ENCODE measurements around the gene MACO1. TPM values are rescaled to one million over a fixed set of nuclear protein-coding genes. Genes with fewer than 3 reads are reported as not detected.
"Not testable (repeated sequence)": the region's sequence is repeated elsewhere in the genome, so short reads cannot be mapped to it uniquely, and the experiment has no call there.

The MACO1 gene
- 18.5 and 19.7 TPM in 2 replicates for total RNA-seq (2014; rRNA removed; shearing (Covaris generic))
- polyA plus RNA-seq (2015; cell fraction: cytosol; rRNA removed), result 9.2 and 12.5 TPM in 2 replicates
- 6.0 and 6.6 TPM in 2 replicates for polyA plus RNA-seq (2015; cell fraction: nucleus; rRNA removed)

GRCh38 chr1:25430073-25430966 lies at the start of gene MACO1:
Gene MACO1, plus strand, starts transcription at chr1:25430897. Its CDS starts 202 bp downstream, at chr1:25431099.
- in situ Hi-C loops (cut with HindIII; ENCODE audit: low pct_unique_long_range_greater_than_20kb, low sequenced_read_pairs), result no loop called here
- peak; percentile 94 for DNase-seq (ENCODE audit: low read depth, low spot score)

GRCh38 chr1:25382543-25382942 lies 48.2 kb upstream of the MACO1 start:
- in situ Hi-C loops (cut with HindIII; ENCODE audit: low pct_unique_long_range_greater_than_20kb, low sequenced_read_pairs); DNase-seq (ENCODE audit: low read depth, low spot score): not testable (repeated sequence)

- in situ Hi-C loops (cut with HindIII; ENCODE audit: low pct_unique_long_range_greater_than_20kb, low sequenced_read_pairs); DNase-seq (ENCODE audit: low read depth, low spot score): not testable (repeated sequence)
These were observed 47.6 kb upstream of the MACO1 start for GRCh38 chr1:25383090-25383489.

- in situ Hi-C loops (cut with HindIII; ENCODE audit: low pct_unique_long_range_greater_than_20kb, low sequenced_read_pairs); DNase-seq (ENCODE audit: low read depth, low spot score): not testable (repeated sequence)
These were observed 46.8 kb upstream of the MACO1 start for GRCh38 chr1:25383875-25384274.

- DNase-seq (ENCODE audit: low read depth, low spot score); in situ Hi-C loops (cut with HindIII; ENCODE audit: low pct_unique_long_range_greater_than_20kb, low sequenced_read_pairs): not testable (repeated sequence)
These were observed 43.6 kb upstream of the MACO1 start for GRCh38 chr1:25387096-25387495.

GRCh38 chr1:25388691-25389090 lies 42.0 kb upstream of the MACO1 start:
- in situ Hi-C loops (cut with HindIII; ENCODE audit: low pct_unique_long_range_greater_than_20kb, low sequenced_read_pairs); DNase-seq (ENCODE audit: low read depth, low spot score): not testable (repeated sequence)

- DNase-seq (ENCODE audit: low read depth, low spot score); in situ Hi-C loops (cut with HindIII; ENCODE audit: low pct_unique_long_range_greater_than_20kb, low sequenced_read_pairs): not testable (repeated sequence)
These were observed 41.0 kb upstream of the MACO1 start for GRCh38 chr1:25389721-25390120.

- DNase-seq (ENCODE audit: low read depth, low spot score), result no peak
- in situ Hi-C loops (cut with HindIII; ENCODE audit: low pct_unique_long_range_greater_than_20kb, low sequenced_read_pairs), result no loop called here
These were observed 37.9 kb upstream of the MACO1 start for GRCh38 chr1:25392841-25393240.

GRCh38 chr1:25397549-25397948 lies 33.1 kb upstream of the MACO1 start:
- DNase-seq (ENCODE audit: low read depth, low spot score); in situ Hi-C loops (cut with HindIII; ENCODE audit: low pct_unique_long_range_greater_than_20kb, low sequenced_read_pairs): not testable (repeated sequence)

- in situ Hi-C loops (cut with HindIII; ENCODE audit: low pct_unique_long_range_greater_than_20kb, low sequenced_read_pairs); DNase-seq (ENCODE audit: low read depth, low spot score): not testable (repeated sequence)
These were observed 32.6 kb upstream of the MACO1 start for GRCh38 chr1:25398079-25398478.

- DNase-seq (ENCODE audit: low read depth, low spot score), result not testable (repeated sequence)
These were observed 27.5 kb upstream of the MACO1 start for GRCh38 chr1:25402947-25403803.

GRCh38 chr1:25405731-25406305 lies 24.9 kb upstream of the MACO1 start:
- in situ Hi-C loops (cut with HindIII; ENCODE audit: low pct_unique_long_range_greater_than_20kb, low sequenced_read_pairs); DNase-seq (ENCODE audit: low read depth, low spot score): not testable (repeated sequence)

More at GRCh38 chr1:25402947-25403803, 27.5 kb upstream of the MACO1 start:
- in situ Hi-C loops (cut with HindIII; ENCODE audit: low pct_unique_long_range_greater_than_20kb, low sequenced_read_pairs), result not testable (repeated sequence)

- DNase-seq (ENCODE audit: low read depth, low spot score); in situ Hi-C loops (cut with HindIII; ENCODE audit: low pct_unique_long_range_greater_than_20kb, low sequenced_read_pairs): not testable (repeated sequence)
These were observed 20.9 kb upstream of the MACO1 start for GRCh38 chr1:25409641-25410427.

- DNase-seq (ENCODE audit: low read depth, low spot score); in situ Hi-C loops (cut with HindIII; ENCODE audit: low pct_unique_long_range_greater_than_20kb, low sequenced_read_pairs): not testable (repeated sequence)
These were observed 17.6 kb upstream of the MACO1 start for GRCh38 chr1:25412872-25413623.

- in situ Hi-C loops (cut with HindIII; ENCODE audit: low pct_unique_long_range_greater_than_20kb, low sequenced_read_pairs); DNase-seq (ENCODE audit: low read depth, low spot score): not testable (repeated sequence)
These were observed 16.5 kb upstream of the MACO1 start for GRCh38 chr1:25414157-25414556.

- DNase-seq (ENCODE audit: low read depth, low spot score); in situ Hi-C loops (cut with HindIII; ENCODE audit: low pct_unique_long_range_greater_than_20kb, low sequenced_read_pairs): not testable (repeated sequence)
These were observed 16.1 kb upstream of the MACO1 start for GRCh38 chr1:25414578-25414977.
